WTC11 (cell line): ENCODE measurements around the gene SCNN1B.

Experiments
- ZNF121 ChIP-seq: sonication (generic); formaldehyde crosslinking; IDR thresholded peaks from 2 replicates; pipeline ENCODE4 v1.8.0; 2023; ENCODE audit warnings: missing genetic modification reagents
- TF ChIP-seq, protein P1 (sequence below): fragments of 200-600 bp; IDR thresholded peaks from 2 replicates; pipeline ENCODE4 v1.8.0; 2022; ENCODE audit warnings: antibody characterized with exemption

DNA sequence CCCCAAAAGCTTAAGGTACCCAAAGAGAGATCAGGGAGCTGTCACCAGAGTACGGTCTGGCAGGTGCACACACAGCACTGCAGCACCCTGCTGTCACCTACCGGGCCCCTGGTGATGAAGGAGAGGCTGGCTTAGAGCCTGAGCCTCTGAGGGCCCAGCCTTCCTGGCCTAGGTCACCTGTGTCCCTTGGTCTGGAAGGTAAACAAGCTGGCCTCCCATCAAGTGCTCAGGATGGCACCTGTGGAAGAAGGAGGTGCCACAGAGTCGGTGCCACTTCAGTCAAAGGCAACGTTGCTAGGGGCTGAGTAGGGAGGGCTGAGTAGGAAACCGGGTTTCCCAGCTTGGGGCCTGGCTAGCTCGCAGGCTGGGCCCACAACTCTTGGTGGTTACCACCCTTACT lies 80.2 kb downstream of the SCNN1B start:
- no peak for TF ChIP-seq ZNF121 (CRISPR knock-in tag)
- TF ChIP-seq, protein P1, sequence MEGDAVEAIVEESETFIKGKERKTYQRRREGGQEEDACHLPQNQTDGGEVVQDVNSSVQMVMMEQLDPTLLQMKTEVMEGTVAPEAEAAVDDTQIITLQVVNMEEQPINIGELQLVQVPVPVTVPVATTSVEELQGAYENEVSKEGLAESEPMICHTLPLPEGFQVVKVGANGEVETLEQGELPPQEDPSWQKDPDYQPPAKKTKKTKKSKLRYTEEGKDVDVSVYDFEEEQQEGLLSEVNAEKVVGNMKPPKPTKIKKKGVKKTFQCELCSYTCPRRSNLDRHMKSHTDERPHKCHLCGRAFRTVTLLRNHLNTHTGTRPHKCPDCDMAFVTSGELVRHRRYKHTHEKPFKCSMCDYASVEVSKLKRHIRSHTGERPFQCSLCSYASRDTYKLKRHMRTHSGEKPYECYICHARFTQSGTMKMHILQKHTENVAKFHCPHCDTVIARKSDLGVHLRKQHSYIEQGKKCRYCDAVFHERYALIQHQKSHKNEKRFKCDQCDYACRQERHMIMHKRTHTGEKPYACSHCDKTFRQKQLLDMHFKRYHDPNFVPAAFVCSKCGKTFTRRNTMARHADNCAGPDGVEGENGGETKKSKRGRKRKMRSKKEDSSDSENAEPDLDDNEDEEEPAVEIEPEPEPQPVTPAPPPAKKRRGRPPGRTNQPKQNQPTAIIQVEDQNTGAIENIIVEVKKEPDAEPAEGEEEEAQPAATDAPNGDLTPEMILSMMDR = no peak
